Right cardiac atrium (tissue), 5 donors: Measurements from ENCODE around the gene KMT2C. TPM values are rescaled to one million over a fixed set of nuclear protein-coding genes. Genes with fewer than 3 reads are reported as not detected.
A peak's percentile ranks its signal among the peaks of the same experiment; 100 is the strongest.
"Not testable (repeated sequence)": the region's sequence is repeated elsewhere in the genome, so short reads cannot be mapped to it uniquely, and the experiment has no call there.

Experiments
- ATAC-seq, 2 donors: fragments of 200-7000 bp; cut with Tn5 transposase; one replicate each; pipeline versions ENCODE4 v1.8.0 to v1.9.1; 2020; ENCODE audit warnings: moderate library complexity in 2 of 2, mild to moderate bottlenecking in 1 of 2
- DNase-seq, 3 donors: peaks; one replicate each; pipeline ENCODE4 v3.0.0-alpha.2; 2020
- H3K27ac ChIP-seq: one replicate; pipeline ENCODE4 v1.5.1; 2013; ENCODE audit warnings: mild to moderate bottlenecking, low read length, control low read depth, moderate library complexity
- H3K27me3 ChIP-seq: one replicate; pipeline ENCODE4 v1.6.1; 2013; ENCODE audit not compliant: control insufficient read depth, insufficient read depth
- H3K4me1 ChIP-seq: one replicate; pipeline ENCODE4 v1.6.1; 2013; ENCODE audit warnings: low read length; ENCODE audit not compliant: control insufficient read depth, insufficient read depth
- H3K4me3 ChIP-seq: one replicate; pipeline ENCODE4 v1.5.1; 2013; ENCODE audit warnings: low read length, control low read depth
- H3K9me3 ChIP-seq: one replicate; pipeline ENCODE4 v1.6.1; 2013; ENCODE audit warnings: low read length; ENCODE audit not compliant: control insufficient read depth
- WGBS: extraction: QIAGEN DNeasy Blood & Tissue Kit; methylation state at CpG from one replicate; pipeline ENCODE4 v1.1.7; 2013; 5-methylcytosine and 5-hydroxymethylcytosine counted together
- intact Hi-C, 4 donors: fragments of 100-400 bp; cut with DNase I; formaldehyde crosslinking; loops; one replicate each; pipeline versions ENCODE4 v1.11.0 to v1.14.0; 2022 to 2023
- polyA plus RNA-seq: library from polyadenylated mRNA; stranded (reverse); fragments of 200-250 nt; gene quantifications from one replicate; pipeline ENCODE4 v1.2.3, GENCODE V29; 2013
- total RNA-seq, 4 donors: library from RNA; stranded (reverse); fragmentation: NEBNext Ultra II Directional; extraction: Animal tissue kit (Norgen Biotek cat#: 25700); gene quantifications; one replicate each; pipeline ENCODE4 v1.2.1, GENCODE V29; 2021
- donor health status: healthy with polysubstance abuse.
- donor health status: DM: no; HTN: yes; CAD: no.
- donor health status: DM: no; HTN: no; CAD: no.
- donor health status: DM: no; HTN: yes; CAD: no; lungs with severe emphysema.
- donor health status: DM: yes; HTN: yes; CAD: no.

KMT2C gene
- total and polyA plus RNA-seq, 5 donors, result 10.9 to 52.6 (median 49.9) TPM

DNA sequence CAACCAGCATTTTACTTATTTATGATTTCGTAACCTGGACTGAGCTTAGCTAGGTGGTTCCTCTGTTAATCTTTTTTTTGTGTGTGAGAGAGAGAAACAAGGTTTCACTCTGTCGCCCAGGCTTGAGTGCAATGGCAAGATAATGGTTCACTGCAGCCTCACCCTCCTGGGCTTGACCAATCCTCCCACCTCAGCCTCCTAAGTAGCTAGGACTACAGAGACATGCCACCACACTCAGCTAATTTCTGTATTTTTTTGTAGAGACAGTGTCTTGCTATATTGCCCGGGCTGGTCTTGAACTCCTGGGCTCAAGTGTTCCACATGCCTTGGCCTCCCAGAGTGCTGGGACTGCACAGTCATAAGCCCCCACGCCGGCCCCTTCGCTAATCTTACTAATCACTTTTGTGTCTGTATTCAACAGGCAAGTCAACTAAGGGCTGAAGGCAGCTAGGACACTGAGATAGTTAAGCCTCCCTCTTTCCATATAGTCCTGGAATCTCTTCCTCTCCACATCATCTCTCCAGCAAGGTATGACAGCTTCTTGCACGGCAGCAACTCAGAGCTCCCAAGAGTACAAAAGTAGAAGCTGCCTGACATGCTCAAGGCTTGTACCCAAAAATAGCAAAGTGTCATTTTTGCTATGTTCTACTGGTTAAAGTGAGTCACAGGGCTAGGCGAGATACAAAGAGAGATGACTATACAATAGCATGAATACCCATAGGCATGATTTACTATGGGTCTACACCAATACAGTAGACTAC lies 11.3 kb downstream of the KMT2C start:
- H3K27me3 ChIP-seq, result no peaks in the 10 kb centered on the region
- H3K9me3 ChIP-seq, result no peaks in the 10 kb centered on the region
- ATAC-seq (peak in 1 of 2 donors; percentile 44), DNase-seq (no peak)
- H3K4me1 ChIP-seq, result peaks cover 10% of the 10 kb centered on the region
- H3K4me3 ChIP-seq, result no peak overlapping the region
- intact Hi-C loops, result no loop called here
- WGBS, result 83% methylated on average over 8 of the region's 8 CpGs
- H3K27ac ChIP-seq, result no peak overlapping the region

DNA sequence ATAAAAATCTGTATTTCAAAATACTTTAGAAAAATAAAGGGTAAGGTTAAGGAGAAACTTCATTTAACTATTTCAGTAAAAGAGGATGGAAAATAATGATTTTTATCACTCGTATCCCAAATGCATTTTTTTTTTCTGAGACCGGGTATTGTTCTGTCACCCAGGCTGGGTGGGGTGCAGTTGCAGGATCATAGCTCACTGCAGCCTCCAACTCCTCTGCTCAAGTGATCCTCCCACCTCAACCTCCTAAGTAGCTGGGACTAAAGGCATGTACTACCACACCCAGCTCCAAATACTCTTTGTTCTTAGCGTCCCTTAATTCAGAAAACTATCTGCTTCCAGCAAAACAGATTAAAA lies 11.8 kb downstream of the KMT2C start:
- WGBS, result 85% methylated on average over 3 of the region's 3 CpGs
- Histone ChIP-seq H3K27ac (no peak overlapping the region), H3K9me3 (no peaks in the 10 kb centered on the region), H3K4me3 (no peak overlapping the region), H3K27me3 (no peaks in the 10 kb centered on the region), H3K4me1 (peaks cover 10% of the 10 kb centered on the region)
- DNase-seq, result no peak
- no peak for ATAC-seq
- intact Hi-C loops, result no loop called here

DNA sequence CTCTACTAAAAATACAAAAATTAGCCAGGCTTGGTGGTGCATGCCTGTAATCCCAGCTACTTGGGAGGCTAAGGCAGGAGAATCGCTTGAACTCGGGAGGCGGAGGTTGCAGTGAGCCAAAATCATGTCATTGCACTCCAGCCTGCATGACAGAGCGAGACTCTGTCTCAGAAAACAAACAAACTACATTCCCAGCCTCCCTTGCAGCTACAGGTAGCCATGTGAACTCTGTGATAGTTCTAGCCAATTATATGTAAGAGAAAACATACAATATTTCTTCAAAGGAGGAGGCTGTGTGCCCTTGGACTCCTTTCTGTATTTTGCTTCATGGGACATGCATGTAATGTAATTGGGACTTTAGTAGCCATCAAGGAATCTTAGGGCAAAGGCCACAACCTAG lies 12.6 kb downstream of the KMT2C start:
- intact Hi-C loops, result not testable (repeated sequence)
- whole genome bisulfite sequencing, result 99% methylated on average over 4 of the region's 4 CpGs

DNA sequence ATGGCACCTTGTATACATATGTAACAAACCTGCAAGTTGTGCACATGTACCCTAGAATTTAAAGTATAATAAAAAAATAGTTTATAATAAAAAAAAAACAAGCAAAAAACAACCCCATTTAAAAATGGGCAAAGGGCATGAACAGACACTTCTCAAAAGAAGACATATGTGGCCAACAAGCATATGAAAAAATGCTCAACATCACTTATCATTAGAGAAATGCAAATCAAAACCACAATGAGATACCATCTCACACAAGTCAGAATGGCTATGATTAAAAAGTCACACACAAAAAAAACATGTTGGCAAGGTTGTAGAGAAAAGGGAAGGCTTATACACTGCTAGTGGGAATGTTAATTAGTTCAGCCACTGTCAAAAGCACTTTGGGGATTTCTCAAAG lies 14.9 kb downstream of the KMT2C start:
- H3K9me3 ChIP-seq, ATAC-seq, H3K4me3 ChIP-seq, intact Hi-C loops, DNase-seq, H3K27me3 ChIP-seq, H3K4me1 ChIP-seq, H3K27ac ChIP-seq: not testable (repeated sequence)

More for the DNA sequence above, 12.6 kb downstream of the KMT2C start:
- not testable (repeated sequence) for H3K4me3 ChIP-seq, H3K9me3 ChIP-seq, ATAC-seq, H3K4me1 ChIP-seq, H3K27ac ChIP-seq, DNase-seq, H3K27me3 ChIP-seq

DNA sequence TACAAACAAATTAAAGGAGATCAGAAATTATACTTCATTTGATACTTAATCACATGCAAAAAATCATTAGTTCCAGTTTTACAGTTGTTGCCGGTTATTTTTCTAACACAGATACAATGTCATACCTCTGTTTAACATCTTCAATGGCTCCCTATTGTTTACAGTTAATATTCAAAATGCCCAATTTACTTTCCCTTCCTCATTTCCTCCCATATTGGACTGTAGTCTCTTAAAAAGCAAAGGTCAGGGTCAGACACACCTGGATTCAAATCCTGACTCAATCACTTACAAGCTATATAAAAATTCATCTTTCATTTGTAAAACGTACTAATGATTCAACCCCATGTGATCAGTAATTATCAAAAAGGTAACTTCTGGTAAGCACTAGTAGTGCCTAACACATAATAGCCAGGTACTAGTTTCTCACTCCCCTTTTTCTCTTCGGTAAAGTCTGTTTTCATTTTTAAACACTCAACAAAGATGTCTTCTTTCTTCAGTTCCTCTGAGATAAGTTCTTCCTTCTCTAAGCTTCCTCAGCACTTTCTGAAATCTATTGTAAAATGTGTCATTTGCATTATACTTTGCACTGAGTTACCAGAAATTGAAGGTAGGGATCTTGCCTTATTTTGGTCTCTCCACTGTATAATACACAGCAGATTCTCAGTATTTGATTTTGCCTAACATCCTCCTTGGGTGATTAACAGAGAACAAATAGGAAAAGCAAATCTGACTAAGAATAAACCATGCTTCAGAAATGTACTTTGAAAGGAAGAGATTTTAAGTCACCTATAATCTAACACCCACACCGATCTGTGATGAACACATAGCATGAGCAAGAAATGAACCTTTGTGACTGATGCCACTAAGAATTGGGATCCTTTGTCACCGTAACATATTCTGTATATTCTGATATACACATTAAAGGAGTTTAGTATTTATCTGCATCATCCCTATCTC lies 16.1 kb downstream of the KMT2C start:
- Histone ChIP-seq H3K27me3 (no peaks in the 10 kb centered on the region), H3K4me1 (peaks cover 6% of the 10 kb centered on the region), H3K4me3 (no peak overlapping the region), H3K9me3 (no peaks in the 10 kb centered on the region), H3K27ac (no peak overlapping the region)
- ATAC-seq (no peak), DNase-seq (no peak)
- intact Hi-C loops, result no loop called here
- WGBS, result 81% methylated on average over 5 of the region's 5 CpGs

DNA sequence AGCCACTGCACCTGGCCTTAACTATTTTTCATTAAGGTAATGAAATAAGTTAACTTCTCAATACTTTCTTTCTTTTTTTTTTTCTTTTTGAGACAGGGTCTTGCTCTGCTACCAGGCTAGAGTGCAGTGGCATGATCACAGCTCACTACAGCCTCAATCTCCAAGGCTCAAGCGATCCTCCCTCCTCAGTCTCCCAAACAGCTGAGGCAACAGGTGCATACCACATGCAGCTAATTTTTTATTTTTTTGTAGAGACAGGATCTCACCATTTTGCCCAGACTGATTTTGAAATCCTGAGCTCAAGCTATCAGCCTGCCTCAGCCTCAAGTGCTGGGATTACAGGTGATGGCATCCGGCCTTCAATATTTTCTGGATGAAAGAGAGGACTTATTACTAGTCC lies 21.0 kb downstream of the KMT2C start:
- no peaks in the 10 kb centered on the region for H3K9me3 ChIP-seq
- DNase-seq (no peak), ATAC-seq (no peak)
- WGBS, result 89% methylated on average over 2 of the region's 2 CpGs
- H3K27ac ChIP-seq, result no peak overlapping the region
- H3K27me3 ChIP-seq, result no peaks in the 10 kb centered on the region
- H3K4me3 ChIP-seq, result no peak overlapping the region
- peaks cover 3% of the 10 kb centered on the region for H3K4me1 ChIP-seq
- intact Hi-C loops, result no loop called here

DNA sequence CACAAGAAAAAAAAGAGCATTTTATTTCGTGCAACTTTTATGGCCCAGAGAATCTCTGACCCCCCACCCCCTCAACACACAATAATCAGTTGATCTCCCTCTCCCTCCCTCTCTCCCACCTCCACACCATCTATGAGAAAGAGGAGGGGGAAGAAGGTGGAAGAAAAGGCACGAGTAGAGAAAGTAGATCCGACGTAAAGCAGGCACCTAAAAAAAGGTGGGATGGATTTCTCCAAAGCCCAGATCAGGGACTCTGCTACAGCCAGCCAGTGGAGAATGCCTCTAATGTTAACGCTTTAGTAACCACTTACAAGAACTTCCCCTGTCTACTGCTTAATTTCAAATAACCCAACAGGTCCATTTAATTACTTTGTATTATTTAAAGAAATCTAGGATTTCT lies 24.4 kb downstream of the KMT2C start:
- intact Hi-C loops, result no loop called here
- Histone ChIP-seq H3K27ac (peak overlapping the region; percentile 35), H3K4me3 (no peak overlapping the region), H3K9me3 (no peaks in the 10 kb centered on the region), H3K27me3 (no peaks in the 10 kb centered on the region), H3K4me1 (peaks cover 3% of the 10 kb centered on the region)
- ATAC-seq, result peak; percentile 28 to 52
- WGBS, result 29% methylated on average over 5 of the region's 5 CpGs
- no peak for DNase-seq

DNA sequence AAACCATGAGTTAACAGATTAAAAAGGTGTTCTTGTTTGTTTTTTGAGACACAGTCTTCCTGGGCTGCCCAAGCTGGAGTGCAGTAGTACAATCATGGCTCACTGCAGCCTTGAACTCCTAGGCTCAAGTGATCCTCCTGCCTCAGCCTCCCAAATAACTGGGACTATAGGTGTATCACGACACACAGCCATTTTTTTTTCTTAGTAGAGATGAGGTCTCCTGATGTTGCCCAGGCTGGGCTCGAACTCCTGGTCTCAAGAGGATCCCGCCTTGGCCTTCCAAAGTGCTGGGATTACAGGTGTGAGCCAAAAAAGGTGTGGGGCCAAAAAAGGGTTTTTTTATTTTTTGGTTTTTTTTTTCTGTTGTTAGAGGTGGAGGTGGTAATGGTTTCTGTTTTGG lies 29.3 kb downstream of the KMT2C start:
- H3K4me1 ChIP-seq, result peaks cover 2% of the 10 kb centered on the region
- no peak for DNase-seq
- intact Hi-C loops, result no loop called here
- no peaks in the 10 kb centered on the region for H3K9me3 ChIP-seq
- peak; percentile 12 to 25 for ATAC-seq
- no peak overlapping the region for H3K27ac ChIP-seq
- 33% methylated on average over 3 of the region's 3 CpGs for WGBS
- no peak overlapping the region for H3K4me3 ChIP-seq
- no peaks in the 10 kb centered on the region for H3K27me3 ChIP-seq

DNA sequence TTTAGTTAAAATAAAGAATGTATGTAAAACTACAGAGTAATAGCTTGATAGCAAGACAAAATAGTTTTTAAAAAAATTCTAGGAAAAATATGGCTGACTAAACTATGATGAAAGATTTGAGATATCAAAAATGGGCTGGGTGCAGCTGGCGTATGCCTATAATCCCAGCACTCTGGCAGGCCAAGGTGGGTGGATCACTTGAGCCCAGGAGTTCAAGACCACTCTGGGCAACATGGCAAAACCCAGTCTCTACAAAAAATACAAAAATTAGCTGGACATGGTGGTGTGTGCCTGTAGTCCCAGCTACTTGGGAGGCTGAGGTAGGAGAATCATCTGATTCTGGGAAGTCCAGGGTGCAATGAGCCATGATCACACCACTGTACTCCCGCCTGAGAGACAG lies 29.8 kb downstream of the KMT2C start:
- intact Hi-C loops, H3K27me3 ChIP-seq, H3K9me3 ChIP-seq, H3K4me1 ChIP-seq, H3K4me3 ChIP-seq, H3K27ac ChIP-seq, DNase-seq: not testable (repeated sequence)
- ATAC-seq, result peak; percentile 9 to 23
- 57% methylated on average over 2 of the region's 2 CpGs for WGBS

DNA sequence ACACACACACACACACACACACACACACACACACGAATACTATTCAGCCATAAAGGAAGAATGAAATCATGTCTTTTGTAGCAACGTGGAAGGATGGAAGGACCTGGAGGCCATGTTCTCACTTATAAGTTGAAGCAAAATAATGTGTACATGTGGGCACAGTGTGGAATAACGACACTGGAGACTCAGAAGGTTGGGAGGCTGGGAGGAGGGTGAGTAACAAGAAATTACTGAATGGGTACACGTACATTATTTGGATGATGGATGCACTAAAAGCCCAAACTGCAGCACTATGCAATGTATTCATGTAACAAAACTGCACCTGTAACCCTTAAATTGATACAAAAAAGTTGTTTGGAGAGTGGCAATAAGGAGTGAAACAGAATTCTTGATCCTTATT lies 32.1 kb downstream of the KMT2C start:
- Histone ChIP-seq H3K27me3 (no peaks in the 10 kb centered on the region), H3K4me1 (no peaks in the 10 kb centered on the region), H3K27ac (no peak overlapping the region), H3K4me3 (no peak overlapping the region), H3K9me3 (no peaks in the 10 kb centered on the region)
- intact Hi-C loops, result no loop called here
- 40% methylated on average over 4 of the region's 4 CpGs for WGBS
- ATAC-seq (peak; percentile 14 to 17), DNase-seq (no peak)
